ENCODE measurements around the gene MIB1.

MIB1 gene

GRCh38 chr18:21820811-21821143 lies 80.2 kb downstream of the MIB1 start:
- no peak for DNase-seq

- no peak for DNase-seq
Observed at GRCh38 chr18:21823848-21824247, 83.3 kb downstream of the MIB1 start.

GRCh38 chr18:21826196-21826595 lies 85.6 kb downstream of the MIB1 start:
- no peak for DNase-seq

GRCh38 chr18:21826641-21827302 lies 86.2 kb downstream of the MIB1 start:
- DNase-seq, result no peak

- DNase-seq, result no peak
Observed at GRCh38 chr18:21830532-21830931, 89.9 kb downstream of the MIB1 start.

GRCh38 chr18:21831413-21831831 lies 90.8 kb downstream of the MIB1 start:
- DNase-seq, result no peak

GRCh38 chr18:21833604-21834298 lies 93.2 kb downstream of the MIB1 start:
- no peak for DNase-seq

- DNase-seq, result no peak
Observed at GRCh38 chr18:21834299-21834660, 93.7 kb downstream of the MIB1 start.

- DNase-seq, result no peak
Observed at GRCh38 chr18:21841570-21841969, 101.0 kb downstream of the MIB1 start.

GRCh38 chr18:21843341-21843740 lies 102.7 kb downstream of the MIB1 start:
- no peak for DNase-seq

GRCh38 chr18:21851327-21851961 lies 110.9 kb downstream of the MIB1 start:
- no peak for DNase-seq

- no peak for DNase-seq
Observed at GRCh38 chr18:21853016-21853415, 112.4 kb downstream of the MIB1 start.

- no peak for DNase-seq
Observed at GRCh38 chr18:21853775-21854552, 113.4 kb downstream of the MIB1 start.

- no peak for DNase-seq
Observed at GRCh38 chr18:21855432-21855831, 114.8 kb downstream of the MIB1 start.

GRCh38 chr18:21857871-21858270 lies 117.3 kb downstream of the MIB1 start:
- no peak for DNase-seq

GRCh38 chr18:21858544-21858943 lies 118.0 kb downstream of the MIB1 start:
- DNase-seq, result no peak

GRCh38 chr18:21864386-21864785 lies 123.8 kb downstream of the MIB1 start:
- DNase-seq, result no peak

GRCh38 chr18:21865043-21865442 lies 124.5 kb downstream of the MIB1 start:
- DNase-seq, result no peak

GRCh38 chr18:21868770-21869169 lies 128.2 kb downstream of the MIB1 start:
- DNase-seq, result no peak

- DNase-seq, result no peak
Observed at GRCh38 chr18:21889570-21889969, 149.0 kb downstream of the MIB1 start.

- no peak for DNase-seq
Observed at GRCh38 chr18:21894619-21895367, 154.2 kb downstream of the MIB1 start.

- DNase-seq, result no peak
Observed at GRCh38 chr18:21896732-21897336, 156.2 kb downstream of the MIB1 start.
